Activated T-helper 2 cell treated with anti-CD3 and anti-CD28 coated beads, Interferon-gamma antibody, Interleukin-2, Interleukin-4, amounts not matched to agents 10 μg/mL and 5 μg/mL and 100 μg/mL, durations not matched to agents 14 hours and 24 hours and 36 hours (primary cell): Measurements from ENCODE around the gene ANKRD11. TPM values are rescaled to one million over a fixed set of nuclear protein-coding genes. Genes with fewer than 3 reads are reported as not detected.

Source experiments
- DNase-seq: peaks from one replicate; pipeline ENCODE4 v3.0.0; 2021; ENCODE audit warnings: low spot score
- H3K27ac Mint-ChIP-seq: one replicate; pipeline ENCODE4 v1.8.0; 2021; ENCODE audit warnings: mixed read lengths
- H3K27me3 Mint-ChIP-seq: one replicate; pipeline ENCODE4 v1.8.0; 2021; ENCODE audit warnings: low read depth, mixed read lengths
- H3K36me3 Mint-ChIP-seq: one replicate; pipeline ENCODE4 v1.8.0; 2021; ENCODE audit warnings: low read depth, mixed read lengths
- H3K4me1 Mint-ChIP-seq: one replicate; pipeline ENCODE4 v1.8.0; 2021; ENCODE audit warnings: low read depth, mixed read lengths
- H3K4me3 Mint-ChIP-seq: one replicate; pipeline ENCODE4 v1.8.0; 2021; ENCODE audit warnings: low read depth, mild to moderate bottlenecking, moderate library complexity, mixed read lengths
- H3K9me3 Mint-ChIP-seq: one replicate; pipeline ENCODE4 v1.8.0; 2021; ENCODE audit warnings: mixed read lengths
- intact Hi-C: fragments of 100-400 bp; cut with micrococcal nuclease; formaldehyde crosslinking; loops from one replicate; pipeline ENCODE4 v1.15.1; 2023
- total RNA-seq: library from RNA; stranded (reverse); gene quantifications from 2 replicates; pipeline ENCODE4 v1.2.3, GENCODE V29; 2022

Gene ANKRD11
- total RNA-seq, 1 donor from 2014 or later, result 144 TPM

- intact Hi-C loops, result no loop called here
Observed at GRCh38 chr16:89522287-89522686, 31.9 kb upstream of the ANKRD11 start.

GRCh38 chr16:89519881-89520280 lies 29.5 kb upstream of the ANKRD11 start:
- H3K27ac Mint-ChIP-seq, result no peak overlapping the region
- H3K9me3 Mint-ChIP-seq, result no peaks in the 10 kb centered on the region
- H3K36me3 Mint-ChIP-seq, result peaks cover 63% of the 10 kb centered on the region

More at GRCh38 chr16:89522287-89522686, 31.9 kb upstream of the ANKRD11 start:
- no peaks in the 10 kb centered on the region for H3K9me3 Mint-ChIP-seq
- H3K4me3 Mint-ChIP-seq, result no peak overlapping the region
- DNase-seq, result no peak
- no peak overlapping the region for H3K27ac Mint-ChIP-seq
- H3K36me3 Mint-ChIP-seq, result peaks cover 77% of the 10 kb centered on the region
- H3K27me3 Mint-ChIP-seq, result no peaks in the 10 kb centered on the region
- no peaks in the 10 kb centered on the region for H3K4me1 Mint-ChIP-seq

GRCh38 chr16:89517128-89517527 lies 26.8 kb upstream of the ANKRD11 start:
- Mint-ChIP-seq H3K27ac (no peak overlapping the region), H3K27me3 (no peaks in the 10 kb centered on the region), H3K4me3 (no peak overlapping the region), H3K9me3 (no peaks in the 10 kb centered on the region), H3K4me1 (no peaks in the 10 kb centered on the region), H3K36me3 (peaks cover 54% of the 10 kb centered on the region)
- intact Hi-C loops, result no loop called here
- no peak for DNase-seq

More at GRCh38 chr16:89519881-89520280, 29.5 kb upstream of the ANKRD11 start:
- Mint-ChIP-seq H3K27me3 (no peaks in the 10 kb centered on the region), H3K4me3 (no peak overlapping the region), H3K4me1 (no peaks in the 10 kb centered on the region)
- intact Hi-C loops, result no loop called here
- DNase-seq, result no peak

GRCh38 chr16:89512453-89512852 lies 22.1 kb upstream of the ANKRD11 start:
- H3K27ac Mint-ChIP-seq, result no peak overlapping the region
- no peak for DNase-seq
- H3K4me3 Mint-ChIP-seq, result no peak overlapping the region
- intact Hi-C loops, result no loop called here
- no peaks in the 10 kb centered on the region for H3K27me3 Mint-ChIP-seq
- H3K9me3 Mint-ChIP-seq, result no peaks in the 10 kb centered on the region
- peaks cover 28% of the 10 kb centered on the region for H3K36me3 Mint-ChIP-seq
- peaks cover 3% of the 10 kb centered on the region for H3K4me1 Mint-ChIP-seq

- Mint-ChIP-seq H3K4me3 (peak overlapping the region; percentile 21), H3K36me3 (peaks cover 20% of the 10 kb centered on the region), H3K27ac (no peak overlapping the region), H3K27me3 (no peaks in the 10 kb centered on the region), H3K9me3 (no peaks in the 10 kb centered on the region), H3K4me1 (peaks cover 9% of the 10 kb centered on the region)
- no peak for DNase-seq
- intact Hi-C loops, result no loop called here
Observed at GRCh38 chr16:89511374-89511773, 21.0 kb upstream of the ANKRD11 start.

- Mint-ChIP-seq H3K4me3 (peak overlapping the region; percentile 90), H3K27me3 (no peaks in the 10 kb centered on the region), H3K4me1 (peaks cover 17% of the 10 kb centered on the region), H3K36me3 (peaks cover 20% of the 10 kb centered on the region), H3K27ac (no peak overlapping the region), H3K9me3 (no peaks in the 10 kb centered on the region)
- no peak for DNase-seq
- intact Hi-C loops, result no loop called here
Observed at GRCh38 chr16:89510526-89510925, 20.2 kb upstream of the ANKRD11 start.

- H3K9me3 Mint-ChIP-seq, result no peaks in the 10 kb centered on the region
- DNase-seq, result peak; percentile 91
- no peaks in the 10 kb centered on the region for H3K27me3 Mint-ChIP-seq
- peak within 1 kb of the TSS; percentile 90 for H3K4me3 Mint-ChIP-seq
- peak within 1 kb of the TSS; percentile 90 for H3K27ac Mint-ChIP-seq
- H3K36me3 Mint-ChIP-seq, result peaks cover 8% of the 10 kb centered on the region
- H3K4me1 Mint-ChIP-seq, result peaks cover 24% of the 10 kb centered on the region
- intact Hi-C loops, result loop anchor here (1.0 to 5.0 kb wide), 6 partner anchors 18 to 266 kb away; partner anchors contain the start of genes ANKRD11 and RPL13
Observed at GRCh38 chr16:89507834-89508590, 17.7 kb upstream of the ANKRD11 start, which contains the start of gene SPG7. SPG7 (plus strand) TSS chr16:89508403; CDS start chr16:89508418, 15 bp downstream.

GRCh38 chr16:89507214-89507833 lies 17.0 kb upstream of the ANKRD11 start:
- H3K9me3 Mint-ChIP-seq, result no peaks in the 10 kb centered on the region
- no peaks in the 10 kb centered on the region for H3K27me3 Mint-ChIP-seq
- no peak for DNase-seq
- peaks cover 5% of the 10 kb centered on the region for H3K36me3 Mint-ChIP-seq
- peak overlapping the region; percentile 74 for H3K4me3 Mint-ChIP-seq
- peak overlapping the region; percentile 80 for H3K27ac Mint-ChIP-seq
- intact Hi-C loops, result loop anchor here (5.0 kb wide), 2 partner anchors 85 to 265 kb away; no protein-coding TSS in a partner anchor
- peaks cover 24% of the 10 kb centered on the region for H3K4me1 Mint-ChIP-seq

GRCh38 chr16:89506791-89507191 lies 16.4 kb upstream of the ANKRD11 start:
- Mint-ChIP-seq H3K4me1 (peaks cover 24% of the 10 kb centered on the region), H3K4me3 (peak overlapping the region; percentile 74), H3K27me3 (no peaks in the 10 kb centered on the region), H3K36me3 (peaks cover 5% of the 10 kb centered on the region), H3K9me3 (no peaks in the 10 kb centered on the region), H3K27ac (peak overlapping the region; percentile 80)
- no peak for DNase-seq
- intact Hi-C loops, result loop anchor here (5.0 kb wide), 2 partner anchors 84 to 264 kb away; no protein-coding TSS in a partner anchor

- intact Hi-C loops, result loop anchor here (5.0 kb wide), 2 partner anchors 84 to 264 kb away; no protein-coding TSS in a partner anchor
- Mint-ChIP-seq H3K4me1 (peaks cover 24% of the 10 kb centered on the region), H3K36me3 (peaks cover 5% of the 10 kb centered on the region), H3K27ac (peak overlapping the region; percentile 90), H3K27me3 (no peaks in the 10 kb centered on the region), H3K9me3 (no peaks in the 10 kb centered on the region), H3K4me3 (peak overlapping the region; percentile 70)
- DNase-seq, result no peak
Observed at GRCh38 chr16:89506113-89506504, 15.7 kb upstream of the ANKRD11 start.

- intact Hi-C loops, result loop anchor here (1.0 to 5.0 kb wide), 4 partner anchors 14 to 263 kb away; no protein-coding TSS in a partner anchor
- H3K27ac Mint-ChIP-seq, result peak overlapping the region; percentile 90
- no peaks in the 10 kb centered on the region for H3K27me3 Mint-ChIP-seq
- H3K36me3 Mint-ChIP-seq, result peaks cover 2% of the 10 kb centered on the region
- no peaks in the 10 kb centered on the region for H3K9me3 Mint-ChIP-seq
- H3K4me3 Mint-ChIP-seq, result peak overlapping the region; percentile 70
- H3K4me1 Mint-ChIP-seq, result peaks cover 24% of the 10 kb centered on the region
- DNase-seq, result peak; percentile 83
Observed at GRCh38 chr16:89505204-89506112, 15.1 kb upstream of the ANKRD11 start.

- no peaks in the 10 kb centered on the region for H3K27me3 Mint-ChIP-seq
- peaks cover 22% of the 10 kb centered on the region for H3K4me1 Mint-ChIP-seq
- intact Hi-C loops, result loop anchor here (2.0 kb wide), 1 partner anchor 179 kb away; no protein-coding TSS in a partner anchor
- H3K9me3 Mint-ChIP-seq, result no peaks in the 10 kb centered on the region
- H3K27ac Mint-ChIP-seq, result peak overlapping the region; percentile 28
- no peak overlapping the region for H3K4me3 Mint-ChIP-seq
- no peak for DNase-seq
- H3K36me3 Mint-ChIP-seq, result no peaks in the 10 kb centered on the region
Observed at GRCh38 chr16:89504091-89504490, 13.7 kb upstream of the ANKRD11 start.
